NCI-H187 treated with DMSO at 0.1 percent for 48 hours (cell line): ENCODE measurements around the gene ZNF608.
A peak's percentile ranks its signal among the peaks of the same experiment; 100 is the strongest.

Source experiments
- DNase-seq: peaks from one replicate; lab custom pipeline; 2025; lab: John Stamatoyannopoulos, UW

ZNF608 gene

GRCh38 chr5:124714910-124715309 lies 31.5 kb downstream of the ZNF608 start:
- DNase-seq, result no peak

GRCh38 chr5:124713595-124713994 lies 32.8 kb downstream of the ZNF608 start:
- no peak for DNase-seq

DNA sequence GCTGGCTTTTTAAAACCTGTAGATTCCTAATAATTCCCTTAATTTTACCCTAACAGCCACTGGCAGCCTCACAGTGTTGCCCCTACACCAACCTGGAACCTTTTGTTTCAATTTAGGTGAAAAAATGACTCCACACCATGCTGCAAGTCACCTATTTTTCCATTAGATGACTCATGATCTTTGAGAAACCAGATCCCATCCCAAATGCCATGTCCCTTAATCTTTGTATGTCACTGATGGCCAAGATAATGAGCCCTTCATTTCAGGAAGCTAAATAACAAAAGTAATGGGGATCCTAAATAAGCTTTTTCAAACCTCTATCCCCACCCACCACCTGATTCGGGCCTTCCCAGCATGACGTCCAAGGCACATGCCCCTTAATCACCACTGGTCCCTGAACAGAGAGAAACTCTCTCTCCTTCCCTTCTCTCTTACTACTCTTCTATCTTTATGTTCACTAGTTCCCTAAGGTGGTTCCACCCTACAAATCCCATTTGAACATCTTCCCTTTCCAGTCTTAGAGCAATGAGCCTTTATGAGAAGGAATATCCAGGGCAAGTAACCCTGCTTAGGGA lies 33.6 kb downstream of the ZNF608 start:
- DNase-seq, result no peak

GRCh38 chr5:124708086-124708485 lies 38.4 kb downstream of the ZNF608 start:
- no peak for DNase-seq

- DNase-seq, result no peak
These were observed 38.9 kb downstream of the ZNF608 start for GRCh38 chr5:124707520-124707919.

DNA sequence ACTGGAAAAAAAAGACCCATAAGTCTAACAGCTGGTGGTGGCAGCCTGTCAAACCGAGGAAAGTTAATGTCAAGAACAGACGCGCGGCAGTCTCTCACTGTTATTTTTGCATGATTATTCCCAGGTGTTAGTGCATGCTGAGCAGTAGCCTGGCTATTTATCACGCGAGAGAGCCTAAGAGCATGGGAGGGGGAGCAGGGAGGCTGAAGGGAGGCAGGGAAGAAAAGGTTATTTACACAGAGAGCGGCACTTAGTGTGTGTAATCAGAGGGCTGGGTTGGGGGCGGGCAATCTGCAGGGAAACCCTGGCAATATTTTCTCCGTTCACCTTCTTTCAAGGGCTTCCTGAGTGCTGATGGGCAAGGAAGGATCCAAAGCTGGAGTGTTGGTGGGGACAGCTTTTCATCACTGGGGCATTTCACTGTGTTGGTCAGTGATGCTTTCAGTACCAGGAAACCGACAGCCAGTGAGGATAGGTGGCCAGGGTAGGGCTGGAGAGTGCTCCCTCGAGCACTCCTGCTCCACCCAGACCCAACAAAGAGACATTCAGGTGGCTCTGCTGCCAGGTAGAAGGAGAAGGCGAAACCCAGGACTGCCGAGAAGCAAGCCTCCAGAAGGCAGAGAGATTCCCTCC lies 39.6 kb downstream of the ZNF608 start:
- peak; percentile 91 for DNase-seq

DNA sequence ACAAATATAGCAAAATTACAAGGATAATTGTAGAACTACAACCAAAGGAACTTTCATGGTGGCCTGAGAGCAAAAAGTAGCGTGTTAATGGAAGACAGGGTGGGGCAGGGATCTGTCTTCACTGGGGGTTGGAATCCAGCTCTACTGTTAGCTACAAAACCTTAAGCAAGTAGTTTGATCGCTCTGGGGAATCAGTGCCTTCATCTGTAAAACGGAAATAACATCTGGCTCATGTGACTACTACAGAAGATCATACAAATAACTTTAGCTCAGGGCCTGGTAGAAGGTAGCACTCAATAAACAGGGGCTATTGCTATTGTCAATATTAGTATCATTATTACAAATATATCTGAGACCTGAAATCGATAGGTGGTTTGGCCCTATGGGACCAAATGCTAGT lies 40.4 kb downstream of the ZNF608 start:
- no peak for DNase-seq

DNA sequence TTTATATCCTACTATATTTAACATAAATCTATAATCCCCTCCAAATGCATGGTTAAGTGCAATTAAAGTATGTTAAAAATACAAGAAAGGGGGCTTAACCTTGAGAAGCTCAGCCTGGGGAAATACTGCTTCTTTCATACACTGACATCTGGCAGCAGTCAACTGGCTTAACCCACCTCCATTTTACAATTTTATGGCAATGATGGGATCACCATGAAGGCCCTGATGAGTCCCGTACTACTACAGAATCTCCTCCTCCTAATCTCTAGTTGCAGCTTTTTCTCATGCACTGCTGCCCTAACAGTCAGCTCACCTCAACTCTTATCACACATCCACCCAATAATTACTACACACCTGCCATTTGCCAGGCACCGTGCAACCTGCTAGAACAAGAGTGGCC lies 40.9 kb downstream of the ZNF608 start:
- no peak for DNase-seq

DNA sequence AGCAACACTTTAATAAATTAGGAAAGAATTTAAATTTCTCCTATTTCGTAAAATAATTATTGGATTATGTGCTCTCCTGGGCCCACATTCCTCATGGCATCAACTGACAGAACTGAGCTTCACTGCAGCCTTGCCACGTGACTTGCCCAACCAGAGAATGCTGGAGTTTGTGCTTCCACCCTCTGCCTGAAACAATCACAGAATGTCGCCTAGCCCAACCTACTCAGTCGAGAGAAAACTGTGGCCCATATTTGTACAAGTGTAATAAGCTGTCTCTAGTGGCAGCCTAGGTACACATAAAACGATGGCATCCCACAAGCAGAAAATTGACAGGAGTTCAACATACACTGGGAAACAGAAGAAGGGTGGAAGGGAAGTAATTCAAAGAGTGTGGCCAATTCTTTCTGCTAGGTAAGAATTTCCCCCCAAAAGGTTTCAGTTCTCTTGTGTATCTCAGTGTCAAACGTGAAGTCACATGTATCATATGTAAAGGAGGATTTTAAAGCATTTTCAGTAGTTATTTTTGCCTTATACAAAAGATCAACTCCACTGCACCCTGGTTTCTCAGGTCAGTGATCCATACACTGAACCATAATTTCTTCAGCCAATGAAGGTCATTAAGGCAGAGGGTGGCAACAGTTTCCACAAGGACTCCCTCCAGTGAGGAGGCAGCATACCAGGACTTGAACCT lies 41.7 kb downstream of the ZNF608 start:
- DNase-seq, result no peak

DNA sequence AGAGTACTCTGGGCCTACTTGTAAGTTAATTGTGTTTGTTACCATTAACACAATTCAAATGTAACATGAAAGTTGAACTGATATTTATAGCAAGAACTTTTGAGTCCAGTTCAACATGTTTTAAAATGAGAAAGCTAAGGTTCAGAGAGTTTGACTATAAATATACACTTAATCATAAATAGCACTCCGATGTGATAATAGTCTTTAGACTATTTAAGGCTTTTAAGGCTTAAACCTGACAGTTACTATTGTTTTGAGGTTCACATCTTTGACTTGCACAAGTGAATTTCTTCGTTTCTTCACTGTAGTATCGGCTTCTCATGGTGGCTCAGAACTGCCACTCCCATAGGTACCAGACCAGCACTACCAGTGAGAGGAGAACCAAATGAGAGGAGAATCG lies 42.4 kb downstream of the ZNF608 start:
- DNase-seq, result no peak

DNA sequence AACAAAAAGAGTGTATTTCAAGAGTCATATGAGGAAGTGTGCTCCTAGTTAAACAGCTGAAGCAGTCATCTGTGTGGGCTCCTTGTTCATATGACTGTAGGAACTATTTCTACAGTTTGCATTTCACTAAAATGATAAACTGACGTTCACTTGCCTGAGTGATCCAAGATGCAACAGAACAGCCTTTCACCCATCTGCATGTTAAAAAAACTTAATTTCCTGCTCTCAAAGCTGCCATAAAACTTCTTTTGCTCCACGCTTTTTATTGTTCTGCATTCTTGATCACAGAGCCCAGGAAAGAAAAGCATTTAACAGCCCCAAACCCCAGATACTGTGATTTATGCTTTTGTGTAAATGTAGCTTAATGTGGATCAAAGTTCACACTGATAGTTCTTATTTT lies 43.9 kb downstream of the ZNF608 start:
- DNase-seq, result no peak

GRCh38 chr5:124701873-124702425 lies 44.5 kb downstream of the ZNF608 start:
- no peak for DNase-seq

GRCh38 chr5:124701016-124701415 lies 45.4 kb downstream of the ZNF608 start:
- no peak for DNase-seq

- DNase-seq, result no peak
These were observed 46.1 kb downstream of the ZNF608 start for GRCh38 chr5:124700333-124700732.

DNA sequence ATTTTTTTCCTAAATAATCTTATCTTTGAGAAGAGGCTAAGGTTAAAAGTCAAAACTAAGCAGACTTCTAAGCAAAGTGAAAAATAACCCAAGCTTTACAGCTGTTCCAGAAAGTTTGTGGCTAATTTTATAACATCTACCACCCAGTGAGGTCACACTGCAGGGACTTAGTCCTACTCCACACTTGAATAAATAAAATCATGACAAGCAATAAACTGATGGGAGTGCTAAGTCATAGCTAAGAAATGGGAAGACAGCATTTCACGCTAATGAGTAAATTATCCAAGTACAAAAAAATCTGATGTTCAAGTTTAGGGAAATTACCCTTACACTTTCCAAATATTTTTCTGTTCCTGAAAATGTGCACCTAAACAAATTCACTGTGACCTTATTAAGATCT lies 47.7 kb downstream of the ZNF608 start:
- DNase-seq, result no peak

DNA sequence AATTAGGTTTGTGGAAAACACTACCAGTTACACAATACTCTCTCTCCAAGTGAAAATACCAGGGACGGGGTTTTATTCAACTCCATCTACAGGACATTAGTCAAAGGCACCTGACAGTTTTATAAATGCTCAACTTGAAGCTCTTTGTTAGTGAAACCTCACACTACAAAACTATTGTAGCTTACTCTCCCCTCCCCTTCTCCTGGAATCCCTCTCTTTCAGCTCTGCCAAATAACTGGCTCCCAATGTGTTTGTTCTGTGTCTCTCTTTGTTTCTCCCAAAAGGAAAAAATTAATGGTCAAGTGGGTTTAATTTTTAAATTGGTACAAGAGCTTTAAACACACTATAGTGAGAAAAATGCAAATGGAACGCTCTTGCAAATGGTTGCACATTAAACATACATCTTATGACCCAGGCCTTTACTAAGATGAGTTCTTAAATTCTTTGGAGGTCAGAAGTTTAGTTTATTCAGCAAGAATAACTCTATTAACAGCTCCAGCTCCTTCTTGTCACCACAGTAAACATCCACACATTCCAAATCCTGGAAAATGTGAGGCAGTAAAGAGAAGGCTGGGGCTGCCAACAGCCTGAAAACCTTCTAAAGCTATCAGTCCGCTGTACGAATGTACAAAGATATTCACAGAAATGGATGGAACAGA lies 48.4 kb downstream of the ZNF608 start:
- no peak for DNase-seq

GRCh38 chr5:124697501-124697900 lies 48.9 kb downstream of the ZNF608 start:
- DNase-seq, result no peak

DNA sequence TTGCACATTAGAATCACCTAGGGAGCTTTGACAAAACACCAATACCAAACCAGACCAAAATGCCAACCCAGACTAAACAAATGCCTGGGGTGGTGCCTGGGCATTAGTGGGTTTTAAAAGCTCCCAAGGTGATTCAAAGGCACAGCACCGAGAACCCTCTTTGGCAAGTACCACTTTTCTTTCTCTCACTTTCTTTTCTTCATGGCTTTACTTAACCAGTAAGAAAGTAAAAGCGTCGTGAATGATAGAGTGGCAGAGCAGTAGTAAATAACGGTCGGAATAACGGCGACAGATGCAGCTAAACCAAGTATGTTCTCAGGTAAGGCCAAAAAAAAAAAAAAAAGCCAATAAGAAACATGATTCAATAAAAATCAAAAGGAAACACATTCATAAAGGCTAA lies 49.5 kb downstream of the ZNF608 start:
- no peak for DNase-seq
